Lower leg skin (tissue), 4 donors: ENCODE measurements around the gene SLC9A3. TPM values are rescaled to one million over a fixed set of nuclear protein-coding genes. Genes with fewer than 3 reads are reported as not detected.

Experiments used
- DNase-seq, 2 donors: peaks; one replicate each; pipeline ENCODE4 v3.0.0-alpha.2; 2019; ENCODE audit warnings: low spot score in 2 of 2
- H3K4me3 ChIP-seq: fragments of 200-600 bp; sonication (generic); 2 replicates; pipeline ENCODE4 v1.5.1; 2017; ENCODE audit warnings: mild to moderate bottlenecking, low read depth; ENCODE audit not compliant: poor library complexity, severe bottlenecking
- POLR2A ChIP-seq, 2 donors: fragments of 450-650 bp; IDR thresholded peaks; one replicate each; pipeline ENCODE4 v1.6.1; 2016 to 2017; ENCODE audit warnings: antibody characterized with exemption in 2 of 2, mild to moderate bottlenecking in 1 of 2, moderate library complexity in 1 of 2
- WGBS, 2 donors: methylation state at CpG; one replicate each; pipeline ENCODE4 v1.1.5; 2018; 5-methylcytosine and 5-hydroxymethylcytosine counted together
- intact Hi-C: fragments of 100-400 bp; cut with DNase I; formaldehyde crosslinking; loops from one replicate; pipeline ENCODE4 v1.15.0; 2023; ENCODE audit warnings: low total_unique reads
- total RNA-seq, 4 donors: library from RNA; depleted of rRNA; stranded (reverse); fragments of >200 nt; gene quantifications; one replicate each; pipeline ENCODE4 v1.1.0, GENCODE V29; 2016
- TF ChIP-seq, protein P1 (sequence below), 3 donors: fragments of 450-650 bp; IDR thresholded peaks; one replicate each; pipeline ENCODE4 v1.5.1; 2016; ENCODE audit warnings: antibody characterized with exemption in 3 of 3, mild to moderate bottlenecking in 3 of 3, moderate library complexity in 2 of 3

The SLC9A3 gene
- total RNA-seq, 4 donors from 2014 or later, result 4.8 to 7.1 (median 5.8) TPM

DNA sequence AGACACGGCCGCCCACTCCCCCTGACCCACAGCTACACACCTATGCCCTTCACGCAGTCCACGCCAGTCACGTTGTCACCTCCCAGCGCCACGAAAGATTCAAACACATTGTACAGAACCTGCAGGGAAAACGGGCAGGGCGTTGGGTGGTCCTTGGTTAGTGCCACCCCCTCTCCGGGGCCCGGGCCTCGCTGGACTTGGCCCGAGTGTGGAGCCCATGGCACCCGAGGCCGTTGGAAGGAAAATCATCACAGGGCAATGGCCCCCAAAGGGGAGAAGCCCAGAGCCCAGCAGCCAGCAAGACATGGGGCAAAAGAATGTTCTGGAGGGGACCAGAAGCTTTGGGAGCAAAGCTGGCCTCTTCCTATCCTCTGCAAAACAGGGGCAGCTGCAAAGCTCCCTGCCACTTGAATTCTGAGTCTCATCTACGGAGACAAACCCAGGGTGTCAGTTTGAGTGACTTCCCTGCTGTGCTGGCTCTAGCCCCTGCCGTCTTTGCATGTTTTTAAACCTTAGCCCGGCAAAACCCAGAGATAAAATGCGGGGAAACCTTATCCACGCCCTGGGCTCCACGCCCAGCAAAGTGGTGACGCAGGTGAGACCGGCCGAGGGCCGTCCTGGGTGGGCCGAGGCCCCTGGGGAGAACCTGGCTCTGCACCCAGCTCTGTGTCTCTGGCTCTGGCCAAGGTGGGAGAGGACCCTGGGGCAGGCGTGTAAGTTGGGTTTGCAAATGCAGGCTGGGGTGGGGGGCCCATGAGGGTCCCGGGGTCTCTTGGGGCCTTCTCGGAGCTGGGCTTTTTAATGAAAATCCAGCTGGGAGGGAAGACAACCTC is 38.9 kb downstream of the SLC9A3 start:
- no peak for DNase-seq
- 57 to 70% methylated on average over 29 of the region's 29 CpGs for WGBS, 2 donors
- TF ChIP-seq, protein P1, sequence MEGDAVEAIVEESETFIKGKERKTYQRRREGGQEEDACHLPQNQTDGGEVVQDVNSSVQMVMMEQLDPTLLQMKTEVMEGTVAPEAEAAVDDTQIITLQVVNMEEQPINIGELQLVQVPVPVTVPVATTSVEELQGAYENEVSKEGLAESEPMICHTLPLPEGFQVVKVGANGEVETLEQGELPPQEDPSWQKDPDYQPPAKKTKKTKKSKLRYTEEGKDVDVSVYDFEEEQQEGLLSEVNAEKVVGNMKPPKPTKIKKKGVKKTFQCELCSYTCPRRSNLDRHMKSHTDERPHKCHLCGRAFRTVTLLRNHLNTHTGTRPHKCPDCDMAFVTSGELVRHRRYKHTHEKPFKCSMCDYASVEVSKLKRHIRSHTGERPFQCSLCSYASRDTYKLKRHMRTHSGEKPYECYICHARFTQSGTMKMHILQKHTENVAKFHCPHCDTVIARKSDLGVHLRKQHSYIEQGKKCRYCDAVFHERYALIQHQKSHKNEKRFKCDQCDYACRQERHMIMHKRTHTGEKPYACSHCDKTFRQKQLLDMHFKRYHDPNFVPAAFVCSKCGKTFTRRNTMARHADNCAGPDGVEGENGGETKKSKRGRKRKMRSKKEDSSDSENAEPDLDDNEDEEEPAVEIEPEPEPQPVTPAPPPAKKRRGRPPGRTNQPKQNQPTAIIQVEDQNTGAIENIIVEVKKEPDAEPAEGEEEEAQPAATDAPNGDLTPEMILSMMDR (IDR thresholded peaks at IDR 0.05), result no peak
- no peak for TF ChIP-seq POLR2A (IDR thresholded peaks at IDR 0.05)
- intact Hi-C loops, result no loop called here
- no peak overlapping the region for H3K4me3 ChIP-seq

- WGBS, 2 donors, result 91 to 96% methylated on average over 22 to 23 of the region's 24 CpGs
- intact Hi-C loops, result no loop called here
These were observed 39.7 kb downstream of the SLC9A3 start for GRCh38 chr5:484556-484955.

DNA sequence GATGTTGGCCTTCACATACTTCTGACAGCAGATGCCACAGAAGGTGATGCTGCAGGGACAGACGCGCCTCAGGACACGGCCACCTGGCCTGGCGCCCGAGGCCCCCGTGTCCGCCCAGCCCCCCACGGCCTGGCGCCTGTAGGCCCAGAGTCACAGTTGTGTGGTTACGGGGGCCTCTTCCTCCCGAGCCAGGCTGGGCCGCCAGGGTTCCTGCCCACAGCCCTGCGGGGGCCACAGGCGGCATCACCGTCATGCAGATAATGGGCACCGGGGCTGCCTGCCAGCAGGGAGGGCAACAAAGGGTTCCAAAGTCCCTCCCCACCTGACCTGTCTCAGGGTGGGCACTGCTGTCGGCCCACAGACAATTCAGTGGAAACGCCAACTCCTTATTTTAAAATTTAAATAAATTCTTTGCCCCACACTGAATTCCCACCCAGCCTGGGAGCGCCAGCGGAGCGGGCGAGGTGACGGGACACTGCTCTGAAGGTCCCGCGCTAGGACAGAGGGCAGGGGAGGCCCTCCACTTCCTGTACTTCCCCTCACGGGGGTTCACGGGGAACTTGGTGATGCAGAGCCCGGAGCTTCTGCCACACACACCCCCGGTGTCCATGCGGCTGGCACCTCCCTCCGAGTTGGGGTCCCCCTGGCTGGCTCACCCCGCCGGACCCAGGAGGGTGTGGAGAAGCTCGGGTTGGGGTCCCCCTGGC is 40.7 kb downstream of the SLC9A3 start:
- WGBS, 2 donors, result 83 to 86% methylated on average over 22 to 23 of the region's 34 CpGs
- TF ChIP-seq POLR2A (IDR thresholded peaks at IDR 0.05), result no peak
- TF ChIP-seq, protein P1 (IDR thresholded peaks at IDR 0.05), result no peak
- DNase-seq, result no peak
- H3K4me3 ChIP-seq, result no peak overlapping the region
- intact Hi-C loops, result no loop called here

More at GRCh38 chr5:484556-484955, 39.7 kb downstream of the SLC9A3 start:
- H3K4me3 ChIP-seq, result no peak overlapping the region
- TF ChIP-seq, protein P1 (IDR thresholded peaks at IDR 0.05), result no peak
- no peak for TF ChIP-seq POLR2A (IDR thresholded peaks at IDR 0.05)
- no peak for DNase-seq

- H3K4me3 ChIP-seq, result no peak overlapping the region
- intact Hi-C loops, result no loop called here
- DNase-seq, result no peak
- 89 to 95% methylated on average over 26 of the region's 26 CpGs for WGBS, 2 donors
- no peak for TF ChIP-seq POLR2A (IDR thresholded peaks at IDR 0.05)
- TF ChIP-seq, protein P1 (IDR thresholded peaks at IDR 0.05), result no peak
These were observed 41.2 kb downstream of the SLC9A3 start for GRCh38 chr5:483011-483410.

- 93% methylated on average over 25 to 26 of the region's 27 CpGs for WGBS, 2 donors
- no peak for DNase-seq
- H3K4me3 ChIP-seq, result no peak overlapping the region
- intact Hi-C loops, result no loop called here
- TF ChIP-seq POLR2A (IDR thresholded peaks at IDR 0.05), result no peak
- TF ChIP-seq, protein P1 (IDR thresholded peaks at IDR 0.05), result no peak
These were observed 41.7 kb downstream of the SLC9A3 start for GRCh38 chr5:482506-482905.
